MM.1S (cell line): ENCODE data around the gene CD9.

Experiments used
- EZH2 ChIP-seq: fragments of 300-600 bp; sonication (generic); optimal IDR thresholded peaks from 2 replicates; pipeline ENCODE3; 2017; ENCODE audit warnings: low read depth, mild to moderate bottlenecking, antibody characterized with exemption, low read length, mixed read lengths
- EZH2phosphoT487 ChIP-seq: fragments of 300-600 bp; sonication (generic); IDR thresholded peaks from 2 replicates; pipeline ENCODE4 v1.6.1; 2018; ENCODE audit warnings: antibody characterized with exemption, low read length
- TF ChIP-seq, protein P1 (sequence below): fragments of 300-600 bp; sonication (generic); IDR thresholded peaks from 2 replicates; pipeline ENCODE4 v1.5.1; 2016; ENCODE audit warnings: antibody characterized with exemption, low read length, mixed read lengths

DNA sequence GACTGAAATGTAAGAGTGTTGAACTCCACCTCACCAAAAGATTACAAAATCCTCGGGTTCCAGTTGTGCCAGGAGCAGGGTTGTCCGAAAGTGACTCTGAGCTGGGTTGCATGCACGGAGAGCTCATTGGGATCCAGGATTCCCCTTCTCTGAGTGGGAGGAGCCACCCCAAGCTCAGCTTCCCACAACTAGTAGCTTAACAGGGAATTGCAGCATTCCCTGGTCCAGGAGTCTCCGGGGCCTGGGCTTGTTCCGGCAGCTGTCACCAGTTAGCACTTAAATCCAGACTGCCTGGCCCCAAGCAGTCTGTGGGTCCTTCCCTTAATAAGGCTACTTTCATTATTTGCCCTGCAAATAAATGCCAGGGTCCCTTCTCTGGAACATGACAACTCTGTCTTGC lies 50.1 kb downstream of the CD9 start:
- TF ChIP-seq, protein P1, sequence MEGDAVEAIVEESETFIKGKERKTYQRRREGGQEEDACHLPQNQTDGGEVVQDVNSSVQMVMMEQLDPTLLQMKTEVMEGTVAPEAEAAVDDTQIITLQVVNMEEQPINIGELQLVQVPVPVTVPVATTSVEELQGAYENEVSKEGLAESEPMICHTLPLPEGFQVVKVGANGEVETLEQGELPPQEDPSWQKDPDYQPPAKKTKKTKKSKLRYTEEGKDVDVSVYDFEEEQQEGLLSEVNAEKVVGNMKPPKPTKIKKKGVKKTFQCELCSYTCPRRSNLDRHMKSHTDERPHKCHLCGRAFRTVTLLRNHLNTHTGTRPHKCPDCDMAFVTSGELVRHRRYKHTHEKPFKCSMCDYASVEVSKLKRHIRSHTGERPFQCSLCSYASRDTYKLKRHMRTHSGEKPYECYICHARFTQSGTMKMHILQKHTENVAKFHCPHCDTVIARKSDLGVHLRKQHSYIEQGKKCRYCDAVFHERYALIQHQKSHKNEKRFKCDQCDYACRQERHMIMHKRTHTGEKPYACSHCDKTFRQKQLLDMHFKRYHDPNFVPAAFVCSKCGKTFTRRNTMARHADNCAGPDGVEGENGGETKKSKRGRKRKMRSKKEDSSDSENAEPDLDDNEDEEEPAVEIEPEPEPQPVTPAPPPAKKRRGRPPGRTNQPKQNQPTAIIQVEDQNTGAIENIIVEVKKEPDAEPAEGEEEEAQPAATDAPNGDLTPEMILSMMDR: no peak
- TF ChIP-seq EZH2 (no peak), EZH2phosphoT487 (no peak)
